GM21528 (cell line): Measurements from ENCODE around the gene SRPX.

Experiments
- ATAC-seq: cut with Tn5 transposase; IDR thresholded peaks from one replicate; pipeline ENCODE4 v1.9.1; 2021; ENCODE audit warnings: mild to moderate bottlenecking, moderate library complexity; ENCODE audit not compliant: unreplicated experiment, low FRiP score

Gene SRPX

GRCh38 chrX:38149016-38149415 is 71.7 kb downstream of the SRPX start:
- no peak for ATAC-seq

GRCh38 chrX:38142610-38143009 is 78.1 kb downstream of the SRPX start:
- ATAC-seq: no peak

- no peak for ATAC-seq
Observed at GRCh38 chrX:38138900-38139299, 81.8 kb downstream of the SRPX start.

GRCh38 chrX:38138157-38138891 is 82.3 kb downstream of the SRPX start:
- ATAC-seq: no peak

GRCh38 chrX:38129366-38129765 is 91.3 kb downstream of the SRPX start:
- ATAC-seq: no peak

- ATAC-seq: no peak
Observed at GRCh38 chrX:38127961-38128360, 92.7 kb downstream of the SRPX start.

GRCh38 chrX:38126179-38126578 is 94.5 kb downstream of the SRPX start:
- ATAC-seq: no peak

- ATAC-seq: no peak
Observed at GRCh38 chrX:38124000-38124399, 96.7 kb downstream of the SRPX start.

GRCh38 chrX:38117485-38117884 is 103.2 kb downstream of the SRPX start:
- ATAC-seq: no peak

GRCh38 chrX:38116706-38117105 is 104.0 kb downstream of the SRPX start:
- ATAC-seq: no peak

- ATAC-seq: no peak
Observed at GRCh38 chrX:38112566-38112965, 108.1 kb downstream of the SRPX start.

GRCh38 chrX:38111196-38111595 is 109.5 kb downstream of the SRPX start:
- ATAC-seq: no peak

- no peak for ATAC-seq
Observed at GRCh38 chrX:38110231-38110630, 110.4 kb downstream of the SRPX start.

GRCh38 chrX:38109042-38109898 is 111.4 kb downstream of the SRPX start:
- ATAC-seq: no peak

GRCh38 chrX:38108364-38108763 is 112.3 kb downstream of the SRPX start:
- no peak for ATAC-seq

GRCh38 chrX:38106991-38107655 is 113.5 kb downstream of the SRPX start:
- no peak for ATAC-seq

- no peak for ATAC-seq
Observed at GRCh38 chrX:38105216-38105725, 115.4 kb downstream of the SRPX start.

- peak; percentile 81 for ATAC-seq
Observed at GRCh38 chrX:38103857-38104812, 116.5 kb downstream of the SRPX start.

- no peak for ATAC-seq
Observed at GRCh38 chrX:38102875-38103274, 117.8 kb downstream of the SRPX start.

GRCh38 chrX:38102240-38102639 is 118.4 kb downstream of the SRPX start:
- no peak for ATAC-seq
